HCEC 1CT (cell line): ENCODE data around the gene TMEM170B.

Source experiments
- DNase-seq: peaks from one replicate; pipeline ENCODE4 v3.0.0-alpha.2; 2017

TMEM170B gene

DNA sequence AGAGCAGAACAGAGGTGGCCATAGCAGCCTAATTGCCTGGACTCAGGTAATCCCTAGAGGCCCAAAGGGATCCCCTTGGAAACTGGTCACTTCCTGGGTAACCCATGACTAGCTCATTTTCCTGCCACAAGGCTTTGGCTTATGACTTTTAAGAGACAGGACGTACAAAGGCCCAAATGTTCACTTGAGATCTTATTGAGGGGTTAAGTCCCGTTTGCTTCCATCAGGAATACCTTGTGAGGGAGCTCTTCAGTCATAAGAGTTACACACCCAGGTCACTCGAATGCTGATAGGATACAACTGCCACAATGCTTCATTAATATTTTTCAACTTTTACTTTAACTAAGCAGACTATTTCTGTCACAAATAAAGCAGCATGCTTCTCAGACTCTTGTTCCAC, 51.7 kb downstream of the TMEM170B start:
- peak; percentile 16 for DNase-seq

DNA sequence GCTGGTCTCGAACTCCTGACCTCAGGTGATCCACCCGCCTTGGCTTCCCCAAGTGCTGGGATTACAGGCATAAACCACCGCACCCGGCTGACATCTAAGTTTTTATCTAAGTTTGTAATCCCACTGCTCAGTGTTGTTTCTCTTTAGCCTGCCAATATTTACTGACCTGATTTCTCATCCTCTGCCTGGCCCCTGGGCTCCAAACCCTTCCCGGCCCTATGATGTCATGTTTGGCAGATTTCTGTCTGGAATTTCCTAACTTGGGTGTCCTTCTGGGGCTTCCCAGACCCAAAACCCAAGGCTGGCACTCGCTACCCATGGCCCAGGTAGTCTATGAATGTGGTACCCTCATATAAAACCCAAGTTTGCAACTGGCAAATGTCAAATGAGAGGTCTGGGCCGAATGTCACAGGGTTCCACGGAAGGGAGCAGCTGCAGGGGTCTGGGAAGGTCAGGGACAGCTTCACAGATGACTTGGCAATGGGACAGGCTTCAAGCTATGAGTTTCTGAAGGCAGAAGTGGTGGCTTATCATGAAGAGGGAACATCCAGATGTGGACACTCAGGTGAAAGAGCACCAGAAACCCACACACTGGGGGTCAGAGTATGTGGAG, 54.9 kb downstream of the TMEM170B start:
- DNase-seq = peak; percentile 7

DNA sequence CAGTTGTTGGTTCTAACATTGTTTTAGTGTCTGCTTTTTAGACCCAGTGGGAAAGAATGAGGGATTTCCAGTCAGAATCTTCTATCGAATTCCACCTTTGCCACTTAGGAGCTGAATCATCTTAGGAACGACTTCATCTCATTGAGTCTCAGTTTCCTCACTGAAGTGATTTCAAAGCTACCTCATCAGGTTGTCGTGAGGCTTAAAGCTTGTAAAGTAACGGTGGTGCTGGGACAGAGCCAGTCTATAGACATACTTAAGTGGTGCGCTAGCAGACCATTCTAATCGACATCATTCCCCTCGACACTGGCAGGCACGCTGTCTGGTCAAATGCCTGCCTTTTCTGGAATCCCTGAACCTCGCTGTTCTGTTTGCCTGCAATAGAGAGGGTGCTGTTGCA, 55.5 kb downstream of the TMEM170B start:
- no peak for DNase-seq

DNA sequence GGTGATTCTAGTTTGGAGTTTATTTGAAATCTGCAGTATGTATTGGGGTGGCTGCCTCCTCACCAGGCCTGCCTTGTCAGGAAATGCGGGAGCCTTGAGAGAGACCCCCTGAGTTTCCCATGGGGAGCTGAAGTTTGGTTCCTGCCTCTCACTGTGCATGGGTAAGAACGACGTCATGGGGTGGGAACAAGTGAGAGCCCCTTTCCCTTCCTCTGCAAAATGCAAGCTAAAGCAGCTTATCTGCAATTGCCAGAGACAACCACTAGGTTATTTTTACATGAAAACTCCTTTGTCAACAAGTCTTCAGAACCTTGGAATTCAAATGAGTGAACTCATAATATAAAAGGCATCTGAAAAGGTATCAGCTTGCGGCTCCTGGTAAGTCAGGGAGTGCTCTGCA, 58.4 kb downstream of the TMEM170B start:
- DNase-seq = peak; percentile 14

DNA sequence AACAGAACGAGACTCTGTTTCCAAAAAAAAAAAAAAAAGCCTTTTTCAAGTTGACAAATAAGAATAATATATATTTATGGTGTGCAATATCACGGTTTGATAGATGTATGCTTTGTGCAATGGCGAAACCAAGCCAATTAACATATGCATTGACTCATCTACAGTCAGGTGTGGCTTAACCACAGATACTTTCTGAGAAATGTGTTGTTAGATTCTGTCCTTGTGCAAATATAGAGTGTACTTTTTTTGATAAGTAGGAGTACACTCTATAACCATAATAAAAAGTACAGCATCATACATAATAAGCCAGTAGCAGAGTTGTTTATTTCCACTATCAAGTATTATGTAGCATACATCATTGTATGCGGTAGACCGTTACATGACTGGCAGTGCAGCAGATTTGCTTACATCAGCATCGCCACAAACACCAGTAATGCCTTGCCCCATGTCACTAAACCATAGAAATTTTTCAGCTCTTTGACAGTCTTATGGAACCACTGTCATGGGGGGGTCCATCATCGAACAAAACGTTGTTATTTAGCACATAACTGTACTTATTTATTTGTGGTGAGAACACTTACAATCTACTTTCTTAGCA, 59.2 kb downstream of the TMEM170B start:
- no peak for DNase-seq

DNA sequence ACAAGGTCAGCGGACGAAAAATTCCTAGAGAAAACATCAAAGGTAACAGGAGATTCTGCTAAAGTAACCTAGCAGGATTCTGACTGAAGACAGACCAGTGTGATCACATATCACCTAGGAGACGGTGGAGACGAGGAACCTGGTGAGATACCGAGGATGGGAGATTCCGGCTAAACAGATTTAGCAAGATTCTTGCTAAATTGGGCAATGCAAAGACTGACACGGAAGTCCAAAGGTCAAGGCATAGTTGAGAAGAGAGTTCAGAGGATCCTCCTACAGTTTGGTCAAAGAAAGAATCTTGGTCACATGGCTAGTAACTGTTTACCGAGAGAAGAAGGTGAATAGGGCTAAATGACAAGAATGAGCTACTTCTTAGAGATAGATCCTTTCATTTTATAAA, 61.1 kb downstream of the TMEM170B start:
- DNase-seq = no peak

DNA sequence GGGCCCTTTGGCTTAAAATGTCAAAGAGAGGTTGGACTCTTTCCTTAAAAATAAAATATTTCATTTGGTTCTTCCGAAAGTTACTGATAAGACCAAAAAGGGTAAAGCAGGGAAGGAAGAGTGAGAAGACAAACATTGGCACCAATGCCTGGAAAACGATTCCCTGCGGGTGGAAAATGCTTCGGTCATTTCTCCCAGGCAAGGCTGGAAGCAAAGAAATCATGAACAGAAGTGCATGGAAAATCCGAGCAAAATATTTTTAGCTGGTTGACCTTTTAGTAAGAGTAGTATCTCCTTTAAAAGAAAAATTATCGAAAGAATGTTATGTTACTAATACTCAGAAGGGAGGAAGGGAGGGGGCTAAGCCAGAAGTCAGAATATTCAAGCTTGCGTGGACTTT, 62.7 kb downstream of the TMEM170B start:
- no peak for DNase-seq

DNA sequence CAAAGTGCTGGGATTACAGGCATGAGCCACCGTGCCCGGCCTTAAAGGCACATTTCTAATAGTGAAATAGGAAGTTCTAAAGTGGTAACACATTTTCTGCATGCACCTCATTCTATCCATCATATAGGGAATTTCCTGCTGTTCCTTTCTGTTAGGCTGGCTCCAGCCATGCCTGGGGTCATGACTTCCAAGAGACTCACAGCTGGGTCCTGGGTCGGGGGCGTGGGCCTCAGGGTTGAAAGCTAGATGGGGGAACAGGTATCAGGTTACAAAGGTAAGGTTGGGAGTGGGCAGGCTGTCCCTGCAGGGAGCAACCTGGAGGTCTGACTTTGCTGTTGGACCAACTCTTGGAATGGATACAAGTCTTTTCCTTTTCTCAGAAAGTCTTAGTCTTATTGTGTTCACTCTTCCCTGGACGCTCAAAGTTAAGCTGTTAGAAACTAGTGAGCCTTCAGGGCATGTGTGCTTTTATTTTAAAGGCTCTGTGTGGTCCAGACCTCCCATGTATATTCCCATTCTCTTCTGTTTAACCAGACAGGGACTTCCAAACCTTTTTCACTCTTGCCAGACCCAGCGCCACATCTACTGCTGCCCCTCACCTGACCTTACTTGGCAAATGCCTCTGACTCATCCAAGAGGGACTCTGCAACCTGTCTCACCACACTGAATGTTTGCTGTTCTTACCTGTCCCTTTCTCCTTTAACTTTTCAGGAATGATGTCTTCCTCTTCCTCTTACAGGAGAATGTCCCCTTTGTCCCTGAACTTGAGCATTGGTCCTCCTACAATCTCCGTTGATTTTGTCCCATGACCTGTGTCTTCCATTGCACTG, 64.4 kb downstream of the TMEM170B start:
- DNase-seq = no peak

DNA sequence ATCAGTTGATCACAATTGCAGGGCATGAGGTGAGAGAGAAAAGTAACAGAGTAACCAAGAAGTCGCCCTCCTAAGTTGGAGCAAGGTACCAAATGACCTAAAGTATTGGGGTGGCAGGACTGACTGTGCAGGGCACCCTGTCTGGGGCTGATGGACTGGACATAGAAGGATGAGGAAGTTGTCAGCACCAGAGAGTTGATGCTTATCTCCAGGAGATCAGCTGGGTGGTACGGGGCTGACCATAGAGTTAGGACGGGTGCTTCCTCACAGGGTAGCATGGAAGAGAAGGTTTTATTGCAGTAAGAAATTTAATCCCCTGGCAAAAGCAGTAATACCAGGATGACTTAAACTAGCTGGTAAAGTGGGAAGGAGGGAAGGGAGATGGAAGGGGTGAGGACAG, 66.7 kb downstream of the TMEM170B start:
- no peak for DNase-seq

DNA sequence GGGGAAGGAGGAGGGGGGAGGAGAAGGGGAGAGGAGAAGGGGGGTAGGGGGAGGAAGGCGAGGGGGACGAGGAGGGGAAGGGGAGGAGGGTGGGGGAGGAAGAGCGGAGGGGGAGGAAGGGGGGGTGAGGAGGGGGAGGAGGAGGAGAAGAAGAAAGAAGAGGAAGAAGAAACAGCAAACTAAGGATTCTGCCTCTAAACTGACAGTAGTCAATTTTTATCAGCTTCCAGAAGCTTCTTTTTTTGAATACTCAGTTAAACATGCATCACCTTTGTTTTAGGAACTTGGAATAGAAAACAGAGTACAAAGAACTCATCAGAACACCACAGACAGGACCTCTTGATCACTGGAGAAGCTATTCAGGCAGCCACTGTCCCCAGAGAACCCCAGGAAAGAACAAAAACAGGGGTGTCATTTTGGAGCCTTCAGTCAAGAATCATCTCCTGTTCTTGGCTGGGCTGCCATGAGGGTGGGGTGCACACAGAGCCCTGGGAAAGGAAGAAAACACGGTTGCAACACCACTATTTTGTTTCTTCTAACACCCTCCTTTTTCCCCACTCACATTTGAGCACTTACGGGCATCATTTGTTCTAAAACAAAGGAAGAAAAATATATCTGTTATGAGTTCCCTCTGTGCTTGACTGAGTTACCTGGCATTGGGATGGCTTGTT, 67.4 kb downstream of the TMEM170B start:
- no peak for DNase-seq

DNA sequence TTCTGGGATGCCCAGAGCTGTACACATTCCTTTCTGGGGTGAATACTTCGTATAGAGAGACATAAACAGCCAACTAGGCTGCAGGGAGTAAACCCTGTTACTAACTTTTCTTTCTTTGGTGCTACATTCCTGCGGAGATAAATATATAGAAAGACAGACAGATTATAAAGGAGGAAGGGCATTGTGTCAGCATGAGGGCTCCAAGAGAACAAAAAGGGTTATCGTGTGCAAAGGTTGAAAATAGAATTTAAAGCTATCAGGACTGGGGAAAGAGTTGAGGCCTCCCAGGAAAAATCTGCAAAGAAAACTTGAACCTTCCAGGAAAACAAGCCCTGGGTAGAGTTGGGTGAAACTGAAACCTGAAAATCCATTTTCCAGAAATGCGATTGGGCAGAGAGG, 68.0 kb downstream of the TMEM170B start:
- no peak for DNase-seq

DNA sequence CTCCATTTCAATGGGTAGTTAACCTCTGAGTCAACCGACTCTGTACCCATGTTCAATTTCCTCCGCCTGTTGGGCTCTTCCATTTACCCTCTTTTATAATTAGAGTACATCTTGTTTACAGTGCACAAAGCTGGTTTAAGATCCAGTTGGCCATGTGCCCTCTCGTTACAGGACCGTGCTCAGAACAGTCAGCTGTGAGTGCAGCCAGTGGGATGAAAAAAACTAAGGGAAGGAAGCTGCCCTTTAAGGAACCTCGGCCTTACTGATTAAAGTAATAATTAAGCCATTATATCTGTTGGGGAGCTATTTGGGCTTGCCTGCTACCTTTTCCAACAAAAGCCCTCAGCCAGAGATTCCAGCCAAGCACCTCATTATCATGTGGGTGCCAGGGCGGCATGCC, 68.8 kb downstream of the TMEM170B start:
- no peak for DNase-seq

DNA sequence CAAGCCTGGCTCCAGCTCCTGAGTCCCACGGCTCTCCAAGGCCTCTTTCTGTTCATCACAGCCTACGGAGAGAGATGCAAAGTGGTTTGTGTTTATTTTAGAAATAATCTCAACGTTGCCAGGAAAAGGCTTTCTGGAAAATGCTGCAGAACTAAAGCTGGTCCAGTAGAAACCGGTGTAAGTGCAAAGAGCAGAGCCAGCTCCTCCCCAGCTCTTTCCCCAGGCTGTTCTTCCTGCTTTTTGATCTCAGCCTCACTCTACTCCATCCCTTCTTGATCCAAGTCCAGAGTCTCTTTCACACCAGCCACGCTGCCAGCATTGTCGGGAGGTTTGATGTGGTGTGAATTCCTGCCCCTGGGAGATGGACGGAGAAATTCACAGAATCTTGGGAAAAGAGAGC, 69.8 kb downstream of the TMEM170B start:
- no peak for DNase-seq

DNA sequence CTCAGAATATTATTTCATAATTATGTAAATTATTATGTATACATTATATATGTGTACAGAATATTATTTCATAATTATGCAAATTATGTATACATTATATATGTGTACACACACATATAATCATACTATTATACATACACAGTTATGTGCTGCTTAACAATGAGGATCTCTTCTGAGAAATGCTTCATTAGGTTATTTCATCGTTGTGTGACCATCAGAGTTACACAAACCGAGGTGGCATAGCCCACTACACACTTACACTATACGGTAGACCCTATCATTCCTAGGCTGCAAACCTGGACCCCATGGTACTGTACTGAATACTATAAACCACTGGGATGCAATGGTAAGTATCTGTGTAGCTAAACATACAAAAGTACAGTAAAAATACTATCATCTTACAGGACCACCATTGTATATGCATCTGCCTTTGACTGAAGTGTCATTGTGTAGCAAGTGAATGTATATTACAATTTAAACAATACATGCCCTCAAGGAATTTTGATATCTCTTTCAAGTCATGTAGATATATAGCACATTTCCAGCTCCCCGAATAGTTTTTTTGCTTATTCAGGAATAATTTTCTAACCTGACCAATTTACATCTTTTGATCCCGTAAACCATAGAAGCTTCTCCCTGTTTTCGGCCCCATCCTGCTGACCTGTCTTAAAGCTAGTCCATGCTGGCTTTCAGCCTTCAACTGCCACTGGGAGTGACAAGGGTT, 71.2 kb downstream of the TMEM170B start:
- no peak for DNase-seq

DNA sequence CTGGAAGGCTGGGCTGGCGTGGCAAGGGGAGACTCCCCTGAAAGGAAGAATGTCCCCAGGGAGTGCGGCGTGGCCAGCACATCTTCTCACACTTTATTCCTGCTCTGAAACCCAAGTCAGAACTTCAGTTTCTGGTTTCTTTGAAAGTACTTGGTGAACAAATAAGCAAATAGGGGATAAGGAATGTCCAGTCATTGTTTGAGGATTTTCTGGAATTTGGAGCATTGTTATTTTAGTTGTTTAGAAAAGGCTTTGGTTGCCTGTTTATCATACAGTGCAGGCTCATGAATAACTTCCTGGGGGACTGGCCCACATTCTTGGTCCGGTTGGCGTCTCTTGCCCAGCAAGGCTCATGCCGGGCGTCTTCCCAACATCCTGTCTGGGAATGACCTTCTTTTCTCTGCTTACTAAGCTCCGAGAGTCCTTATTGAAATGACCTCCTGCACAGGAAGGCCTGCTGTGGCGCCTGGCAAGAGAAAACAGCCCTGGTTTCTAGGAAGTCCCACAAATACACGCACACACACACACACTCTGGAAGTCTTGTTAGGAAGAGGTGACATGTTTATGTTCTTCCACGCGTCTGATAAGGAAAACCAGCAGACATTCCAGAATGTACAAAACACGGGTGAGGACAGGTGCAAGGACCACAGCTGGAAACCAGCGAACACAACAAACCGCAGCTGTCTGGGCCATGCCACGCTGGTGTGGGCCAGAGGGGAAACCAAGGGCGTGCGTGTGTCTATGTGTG, 71.9 kb downstream of the TMEM170B start:
- DNase-seq = peak; percentile 85

DNA sequence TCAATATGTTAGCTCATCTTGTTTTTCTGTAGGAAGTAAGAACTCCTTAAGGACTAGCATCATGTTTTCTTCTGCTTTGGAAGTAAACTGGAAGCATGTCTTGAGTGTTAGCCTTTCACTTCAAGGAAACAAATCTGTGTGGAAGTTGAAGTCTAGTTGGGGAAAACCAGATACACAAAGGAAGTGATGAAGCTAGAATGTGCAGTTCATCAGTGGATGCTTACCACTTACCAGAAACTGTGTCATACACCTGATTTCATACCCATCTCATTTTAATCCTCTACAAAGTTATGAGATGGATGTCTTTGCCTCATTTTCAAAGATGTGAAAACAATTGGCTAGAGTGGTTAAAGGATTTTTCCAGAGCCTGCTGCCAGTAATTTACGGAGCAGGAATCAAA, 75.8 kb downstream of the TMEM170B start:
- DNase-seq = no peak

DNA sequence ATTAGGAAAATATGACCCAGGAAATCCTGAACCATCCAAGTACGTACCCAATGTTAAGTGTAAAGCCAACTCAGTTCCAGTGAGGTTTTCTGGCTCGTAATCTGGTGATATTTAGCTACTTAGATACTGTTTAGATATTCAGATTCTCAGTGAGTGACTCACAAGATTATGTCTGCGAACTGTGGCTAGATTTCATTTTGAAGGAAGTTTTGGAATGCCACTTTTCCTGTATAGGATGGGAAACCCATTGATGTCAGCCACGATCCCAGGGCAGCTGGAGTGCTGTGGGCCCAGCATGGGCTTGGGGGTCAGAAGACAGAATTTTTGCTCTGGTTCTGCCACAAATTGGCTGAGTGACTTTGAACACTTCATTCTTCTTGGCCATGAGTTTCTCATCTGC, 76.3 kb downstream of the TMEM170B start:
- peak; percentile 96 for DNase-seq

DNA sequence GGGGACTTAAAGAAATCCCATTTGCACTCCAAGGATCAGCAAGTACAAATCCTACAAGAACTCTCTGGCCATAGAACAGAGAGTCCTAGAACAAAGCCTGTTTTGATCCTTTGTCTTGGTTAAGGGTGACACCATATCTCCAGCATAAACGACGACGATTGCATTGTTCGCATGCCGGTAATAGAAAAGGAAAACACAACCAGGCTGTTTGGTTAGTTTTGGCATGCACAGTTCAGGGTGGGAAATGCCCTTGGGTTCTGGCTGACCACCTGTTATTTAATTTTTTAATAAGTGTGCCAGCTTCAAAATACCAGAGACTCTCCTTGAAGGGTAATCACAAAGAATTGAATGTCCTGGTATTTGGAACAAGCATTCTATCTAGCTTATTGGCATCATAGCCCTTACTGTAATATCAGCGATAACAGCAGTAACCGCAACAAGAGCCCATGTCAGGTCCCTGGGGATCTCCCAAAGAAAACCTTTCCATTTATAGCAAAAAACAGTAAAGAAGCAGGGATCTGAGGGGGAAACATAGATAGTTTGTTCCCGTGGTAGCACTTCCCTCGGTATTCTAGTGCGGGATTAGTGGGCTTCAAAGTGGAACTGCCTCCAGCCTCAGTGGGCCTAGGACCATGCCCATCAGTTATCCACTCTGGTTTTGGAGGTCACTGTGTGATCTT, 77.1 kb downstream of the TMEM170B start:
- DNase-seq = no peak

DNA sequence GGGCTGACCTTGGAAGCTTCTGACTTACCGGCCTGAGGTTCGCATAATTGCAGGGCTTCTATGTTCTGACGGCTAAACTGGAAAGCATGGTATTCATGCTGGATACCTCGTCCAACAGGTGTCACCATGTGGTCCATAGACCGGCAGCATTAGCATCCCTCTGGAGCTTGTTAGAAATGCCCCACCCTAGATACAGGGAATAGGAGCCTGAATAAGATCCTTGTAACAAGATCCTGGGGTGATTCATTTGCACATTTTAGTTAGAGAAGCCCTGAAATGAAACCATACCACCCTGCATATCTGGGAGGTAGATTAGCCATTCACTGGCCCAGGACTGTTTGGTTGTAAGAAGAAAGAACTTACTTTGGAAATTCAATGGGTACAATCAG, 77.7 kb downstream of the TMEM170B start:
- peak; percentile 85 for DNase-seq

DNA sequence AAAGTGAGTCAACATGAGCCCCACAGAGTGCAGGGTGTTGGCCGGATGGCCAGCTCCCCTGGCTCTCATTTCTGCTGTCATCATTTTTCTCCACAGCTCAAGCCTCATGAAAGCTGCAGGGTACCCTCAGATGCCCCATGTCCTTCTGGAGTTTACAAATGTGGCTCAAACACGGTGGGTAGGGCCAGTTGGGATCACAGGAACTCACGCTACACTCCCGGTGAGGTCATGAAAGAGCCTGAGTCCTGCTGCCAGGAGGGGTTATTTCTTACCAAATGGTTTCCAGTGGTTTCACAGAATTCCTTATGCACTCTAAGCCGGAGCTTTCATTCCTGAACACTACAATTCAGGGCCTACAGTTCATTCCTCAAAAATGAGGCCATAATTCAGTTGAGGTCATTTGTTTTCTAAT, 78.7 kb downstream of the TMEM170B start:
- DNase-seq = peak; percentile 88

DNA sequence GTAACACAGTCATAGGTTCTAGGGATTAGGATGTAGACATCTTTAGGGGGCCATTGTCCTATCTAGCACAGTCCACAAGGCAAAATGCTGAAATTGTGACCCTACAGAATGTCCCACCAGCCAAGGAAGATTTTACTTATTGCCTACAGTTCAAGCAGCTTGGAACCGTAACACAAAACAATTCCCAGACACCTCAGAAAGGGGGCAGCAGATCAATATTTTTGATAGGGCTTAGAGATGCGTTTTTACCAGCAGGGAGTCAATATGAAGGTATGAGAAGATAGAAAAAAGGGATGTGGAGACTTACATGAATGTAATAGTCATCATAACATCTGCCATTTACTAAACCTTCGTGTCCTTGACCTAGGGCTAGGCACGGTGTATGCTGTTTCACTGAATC, 81.0 kb downstream of the TMEM170B start:
- DNase-seq = peak; percentile 59

DNA sequence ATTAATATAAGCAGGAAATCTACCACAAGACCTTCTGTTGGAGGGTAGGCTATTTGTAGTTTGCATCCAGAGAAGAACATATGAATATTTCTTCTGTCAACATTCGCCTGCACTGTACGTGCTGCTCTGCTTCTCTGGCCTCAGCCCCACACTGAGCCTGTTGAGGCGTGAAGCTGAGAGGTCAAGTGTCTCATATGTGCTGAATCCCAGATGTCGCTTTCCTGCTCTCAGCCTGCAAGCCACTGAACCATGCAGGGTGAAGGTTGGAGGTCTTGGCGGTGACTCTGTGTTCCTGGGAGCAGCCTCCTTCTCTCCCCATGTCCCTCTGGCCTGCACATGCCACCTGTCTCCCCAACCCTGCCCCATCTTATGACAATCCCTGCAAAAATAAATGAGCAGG, 83.6 kb downstream of the TMEM170B start:
- DNase-seq = no peak
